Thyroid gland (tissue), 4 donors: ENCODE measurements around the gene NT5E. TPM values are rescaled to one million over a fixed set of nuclear protein-coding genes. Genes with fewer than 3 reads are reported as not detected.

Source experiments
- DNase-seq, 2 donors: peaks; one replicate each; pipeline ENCODE4 v3.0.0-alpha.2; 2019
- H3K27ac ChIP-seq, 3 donors: fragments of 200-600 bp; sonication (generic); 1 replicate in 2 of 3; 2 replicates in 1 of 3; pipeline ENCODE4 v1.5.1; 2016 to 2019; ENCODE audit warnings: mild to moderate bottlenecking in 1 of 3, moderate library complexity in 1 of 3
- H3K27me3 ChIP-seq: fragments of 200-600 bp; sonication (generic); one replicate; pipeline ENCODE4 v1.5.1; 2019
- H3K36me3 ChIP-seq, 2 donors: fragments of 200-600 bp; sonication (generic); one replicate each; pipeline ENCODE4 v1.5.1; 2016 to 2019
- H3K4me1 ChIP-seq, 2 donors: fragments of 200-600 bp; sonication (generic); one replicate each; pipeline ENCODE4 v1.5.1; 2017 to 2019
- H3K4me3 ChIP-seq, 3 donors: fragments of 200-600 bp; sonication (generic); replicated peaks in 1 of 3; 1 replicate in 2 of 3; 2 replicates in 1 of 3; pipeline ENCODE4 v1.5.1; 2016; ENCODE audit warnings: mild to moderate bottlenecking in 1 of 3
- H3K9me3 ChIP-seq: fragments of 200-600 bp; sonication (generic); one replicate; pipeline ENCODE4 v1.5.1; 2017
- CTCF ChIP-seq, 6 experiments: fragments of 200-600 bp in 3 of 6; fragments of 450-650 bp in 3 of 6; sonication (generic) in 3 of 6; IDR thresholded peaks; one replicate each; pipeline ENCODE4 v1.5.1; 2016 to 2019; ENCODE audit warnings: antibody characterized with exemption in 6 of 6, mild to moderate bottlenecking in 2 of 6, inconsistent platforms in 1 of 6, moderate library complexity in 1 of 6
- POLR2A ChIP-seq, 2 donors: fragments of 450-650 bp; IDR thresholded peaks; one replicate each; pipeline ENCODE4 v1.6.1; 2017; ENCODE audit warnings: antibody characterized with exemption in 2 of 2, mild to moderate bottlenecking in 2 of 2, moderate library complexity in 1 of 2
- WGBS, 2 donors: methylation state at CpG; one replicate each; pipeline ENCODE4 v1.1.5; 2017; 5-methylcytosine and 5-hydroxymethylcytosine counted together
- intact Hi-C: fragments of 100-400 bp; cut with DNase I; formaldehyde crosslinking; loops from one replicate; pipeline ENCODE4 v1.15.1; 2023
- total RNA-seq, 4 donors: library from RNA; depleted of rRNA; stranded (reverse); fragments of >200 nt; gene quantifications; one replicate each; pipeline ENCODE4 v1.2.3, GENCODE V29; 2016

NT5E gene
- total RNA-seq, 4 donors from 2014 or later = 89.6 to 174 (median 122) TPM

- DNase-seq = no peak
- TF ChIP-seq CTCF (IDR thresholded peaks at IDR 0.05) = no peak
- TF ChIP-seq POLR2A (IDR thresholded peaks at IDR 0.05) = no peak
- H3K9me3 ChIP-seq = no peaks in the 10 kb centered on the region
- H3K27ac ChIP-seq = peak overlapping the region; percentile 4 to 89 (median 18)
- intact Hi-C loops = no loop called here
- H3K27me3 ChIP-seq = no peaks in the 10 kb centered on the region
- peak overlapping the region in 2 of 3 donors; percentile 13 to 92 for H3K4me3 ChIP-seq
- WGBS, 2 donors = 49 to 70% methylated on average over 4 of the region's 4 CpGs
- H3K4me1 ChIP-seq = peaks cover 25 to 27% of the 10 kb centered on the region in 2 donors
- no peaks in the 10 kb centered on the region for H3K36me3 ChIP-seq
Observed at GRCh38 chr6:85451565-85452306, 1.9 kb downstream of the NT5E start.

GRCh38 chr6:85452441-85452881 is 2.6 kb downstream of the NT5E start:
- no peak overlapping the region for H3K4me3 ChIP-seq
- no peaks in the 10 kb centered on the region for H3K9me3 ChIP-seq
- intact Hi-C loops = no loop called here
- no peak for DNase-seq
- H3K27me3 ChIP-seq = no peaks in the 10 kb centered on the region
- TF ChIP-seq POLR2A (IDR thresholded peaks at IDR 0.05) (no peak), CTCF (IDR thresholded peaks at IDR 0.05) (no peak)
- peaks cover 27 to 32% of the 10 kb centered on the region in 2 donors for H3K4me1 ChIP-seq
- WGBS, 2 donors = 76 to 82% methylated on average over 5 of the region's 5 CpGs
- peak overlapping the region in 1 of 3 donors; percentile 1 for H3K27ac ChIP-seq
- no peaks in the 10 kb centered on the region for H3K36me3 ChIP-seq

GRCh38 chr6:85453052-85453451 is 3.2 kb downstream of the NT5E start:
- H3K27me3 ChIP-seq = no peaks in the 10 kb centered on the region
- intact Hi-C loops = no loop called here
- H3K27ac ChIP-seq = no peak overlapping the region
- H3K36me3 ChIP-seq = no peaks in the 10 kb centered on the region
- TF ChIP-seq POLR2A (IDR thresholded peaks at IDR 0.05) (no peak), CTCF (IDR thresholded peaks at IDR 0.05) (no peak)
- no peaks in the 10 kb centered on the region for H3K9me3 ChIP-seq
- WGBS, 2 donors = 85 to 95% methylated on average over 2 of the region's 2 CpGs
- no peak for DNase-seq
- peaks cover 33 to 38% of the 10 kb centered on the region in 2 donors for H3K4me1 ChIP-seq
- H3K4me3 ChIP-seq = no peak overlapping the region

GRCh38 chr6:85453490-85453889 is 3.6 kb downstream of the NT5E start:
- H3K4me1 ChIP-seq = peaks cover 37 to 42% of the 10 kb centered on the region in 2 donors
- WGBS, 2 donors = 95% methylated on average over 2 of the region's 2 CpGs

More at GRCh38 chr6:85453490-85453889, 3.6 kb downstream of the NT5E start:
- no peak for TF ChIP-seq POLR2A (IDR thresholded peaks at IDR 0.05)
- no peak for TF ChIP-seq CTCF (IDR thresholded peaks at IDR 0.05)
- no peaks in the 10 kb centered on the region for H3K27me3 ChIP-seq
- no peak overlapping the region for H3K27ac ChIP-seq
- no peak overlapping the region for H3K4me3 ChIP-seq
- intact Hi-C loops = no loop called here
- no peaks in the 10 kb centered on the region for H3K9me3 ChIP-seq
- DNase-seq = no peak
- no peaks in the 10 kb centered on the region for H3K36me3 ChIP-seq
